Prostate gland (tissue), 2 donors: Measurements from ENCODE around the gene NKD2.

Source experiments
- CTCF ChIP-seq, 4 experiments: fragments of 200-600 bp in 2 of 4; fragments of 450-650 bp in 2 of 4; sonication (generic) in 2 of 4; IDR thresholded peaks; 1 replicate in 3 of 4; 2 replicates in 1 of 4; pipeline ENCODE4 v1.5.1; 2016 to 2019; ENCODE audit warnings: antibody characterized with exemption in 4 of 4, mild to moderate bottlenecking in 2 of 4, moderate library complexity in 2 of 4
- POLR2A ChIP-seq: fragments of 450-650 bp; IDR thresholded peaks from one replicate; pipeline ENCODE4 v1.6.1; 2016; ENCODE audit warnings: antibody characterized with exemption, mild to moderate bottlenecking
- POLR2AphosphoS5 ChIP-seq: sonication (generic); formaldehyde crosslinking; IDR thresholded peaks from one replicate; pipeline ENCODE4 v1.6.1; 2017; ENCODE audit warnings: antibody characterized with exemption

DNA sequence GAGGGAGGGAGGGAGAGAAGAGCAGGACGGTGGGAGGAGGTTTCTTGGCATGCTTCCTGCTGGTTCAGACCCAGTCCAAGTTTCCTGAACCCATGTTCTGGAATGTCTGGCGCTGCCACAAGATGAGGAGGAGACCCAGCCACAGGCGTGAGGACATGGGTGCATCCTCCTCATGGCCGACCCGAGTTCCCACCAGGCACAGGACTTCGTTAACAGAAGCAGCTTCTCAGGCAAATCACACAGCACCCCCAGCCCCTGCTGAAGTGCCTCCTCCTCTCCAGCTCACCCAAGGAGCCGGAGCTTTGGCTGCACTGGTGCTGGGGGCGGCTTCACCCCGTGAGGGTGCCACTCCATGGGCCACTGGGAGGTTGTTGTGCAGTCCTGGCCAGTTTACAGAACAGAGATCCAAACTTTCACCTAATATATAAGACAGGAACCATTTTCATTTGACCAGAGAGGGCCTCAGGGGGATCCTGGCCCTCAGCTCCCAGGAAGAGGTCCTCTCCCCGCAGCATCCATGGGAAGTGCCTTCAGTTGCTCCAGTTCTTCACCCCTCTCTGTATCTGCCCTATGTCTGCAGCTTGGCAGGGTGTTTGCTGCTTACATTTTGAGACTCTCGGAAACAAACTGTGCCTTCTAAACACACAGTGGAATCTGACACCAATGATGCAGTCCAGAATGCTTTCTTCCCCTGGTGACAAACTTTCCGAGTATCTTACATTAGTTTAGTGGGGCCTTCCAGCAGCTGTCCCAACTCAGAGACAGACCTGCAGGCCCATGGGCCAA lies 10.2 kb upstream of the NKD2 start:
- no peak for TF ChIP-seq CTCF (IDR thresholded peaks at IDR 0.05)
- TF ChIP-seq POLR2A = no peak
- TF ChIP-seq POLR2AphosphoS5 = no peak
